GM18526 (cell line): ENCODE data around the gene TMEM17.

Source experiments
- POLR2A ChIP-seq: IDR thresholded peaks from 3 replicates; pipeline ENCODE4 v1.6.1; 2011; ENCODE audit not compliant: insufficient read length; ENCODE audit errors: extremely low read depth

Gene TMEM17

GRCh38 chr2:62489162-62489561 lies 16.8 kb downstream of the TMEM17 start:
- no peak for TF ChIP-seq POLR2A

GRCh38 chr2:62486439-62486765 lies 19.6 kb downstream of the TMEM17 start:
- TF ChIP-seq POLR2A: no peak

- TF ChIP-seq POLR2A: no peak
Observed at GRCh38 chr2:62485761-62486438, 20.1 kb downstream of the TMEM17 start.

GRCh38 chr2:62482558-62483352 lies 23.2 kb downstream of the TMEM17 start:
- no peak for TF ChIP-seq POLR2A

- no peak for TF ChIP-seq POLR2A
Observed at GRCh38 chr2:62479917-62480316, 26.1 kb downstream of the TMEM17 start.

- no peak for TF ChIP-seq POLR2A
Observed at GRCh38 chr2:62478093-62478580, 27.9 kb downstream of the TMEM17 start.

- no peak for TF ChIP-seq POLR2A
Observed at GRCh38 chr2:62477573-62477972, 28.4 kb downstream of the TMEM17 start.

- no peak for TF ChIP-seq POLR2A
Observed at GRCh38 chr2:62475172-62476011, 30.6 kb downstream of the TMEM17 start.

GRCh38 chr2:62474176-62474575 lies 31.8 kb downstream of the TMEM17 start:
- TF ChIP-seq POLR2A: no peak

GRCh38 chr2:62473246-62473827 lies 32.7 kb downstream of the TMEM17 start:
- no peak for TF ChIP-seq POLR2A

- TF ChIP-seq POLR2A: no peak
Observed at GRCh38 chr2:62472312-62472711, 33.7 kb downstream of the TMEM17 start.

GRCh38 chr2:62471816-62472215 lies 34.2 kb downstream of the TMEM17 start:
- no peak for TF ChIP-seq POLR2A

- no peak for TF ChIP-seq POLR2A
Observed at GRCh38 chr2:62471404-62471803, 34.6 kb downstream of the TMEM17 start.

- TF ChIP-seq POLR2A: no peak
Observed at GRCh38 chr2:62469548-62469947, 36.4 kb downstream of the TMEM17 start.

- no peak for TF ChIP-seq POLR2A
Observed at GRCh38 chr2:62469114-62469513, 36.9 kb downstream of the TMEM17 start.
